IMR-90 (cell line): Measurements from ENCODE around the gene NT5M. TPM values are rescaled to one million over a fixed set of nuclear protein-coding genes. Genes with fewer than 3 reads are reported as not detected.

Experiments used
- ATAC-seq: fragments of 200-7000 bp; cut with Tn5 transposase; 2 replicates; pipeline ENCODE4 v1.9.1; 2020; ENCODE audit warnings: low read depth, mild to moderate bottlenecking, moderate library complexity
- BruUV-seq: library from RNA; stranded (reverse); fragments of 400-500 nt; replicated peaks from 2 replicates; lab custom pipeline; 2021; lab: Mats Ljungman, UMichigan
- CTCF ChIA-PET: fragments of 300-600 bp; formaldehyde crosslinking; extraction: SDS; loops from one replicate; lab custom pipeline; 2021; ENCODE audit warnings: antibody characterized with exemption; lab: Yijun Ruan, JAX
- POLR2A ChIA-PET: fragments of 300-600 bp; sonication (Branson Sonifier 250); formaldehyde crosslinking; loops from one replicate; lab custom pipeline; 2022; ENCODE audit warnings: antibody characterized with exemption; ENCODE audit not compliant: unreplicated experiment; lab: Charles Lee
- DNase-seq: peaks from one replicate; pipeline ENCODE4 v3.0.0; 2013
- H2AFZ ChIP-seq: replicated peaks from 2 replicates; pipeline ENCODE3; 2013; ENCODE audit warnings: low read length, mild to moderate bottlenecking; ENCODE audit not compliant: poor library complexity
- H2AK5ac ChIP-seq: 2 replicates; pipeline ENCODE4 v1.6.1; 2013; ENCODE audit warnings: low read depth, low read length, inconsistent platforms
- H2AK9ac ChIP-seq: replicated peaks from 2 replicates; pipeline ENCODE3; 2013; ENCODE audit warnings: mild to moderate bottlenecking, low read depth, low read length, moderate library complexity; ENCODE audit not compliant: poor library complexity
- H2BK120ac ChIP-seq: 2 replicates; pipeline ENCODE4 v1.6.1; 2013; ENCODE audit warnings: low read depth, low read length, inconsistent platforms
- H2BK15ac ChIP-seq: 3 replicates; pipeline ENCODE4 v1.6.1; 2013; ENCODE audit warnings: low read depth, low read length, inconsistent platforms
- H2BK20ac ChIP-seq: 2 replicates; pipeline ENCODE4 v1.6.1; 2013; ENCODE audit warnings: low read depth, mild to moderate bottlenecking, inconsistent platforms, low read length, moderate library complexity
- H2BK5ac ChIP-seq: 2 replicates; pipeline ENCODE4 v1.6.1; 2013; ENCODE audit warnings: mild to moderate bottlenecking, low read depth, low read length, inconsistent platforms; ENCODE audit not compliant: poor library complexity, severe bottlenecking
- H3K14ac ChIP-seq: replicated peaks from 2 replicates; pipeline ENCODE4 v1.6.1; 2013; ENCODE audit warnings: low read depth, low read length, inconsistent platforms
- H3K18ac ChIP-seq: 2 replicates; pipeline ENCODE4 v1.6.1; 2013; ENCODE audit warnings: low read depth, low read length, control low read depth
- H3K23ac ChIP-seq: 2 replicates; pipeline ENCODE4 v1.6.1; 2013; ENCODE audit warnings: low read depth, low read length, inconsistent platforms
- H3K27ac ChIP-seq: 2 replicates; pipeline ENCODE4 v1.5.1; 2013; ENCODE audit warnings: mild to moderate bottlenecking, control low read depth, low read length; ENCODE audit not compliant: insufficient read depth
- H3K27me3 ChIP-seq: 2 replicates; pipeline ENCODE4 v1.6.1; 2013; ENCODE audit warnings: low read length; ENCODE audit not compliant: control insufficient read depth, insufficient read depth
- H3K36me3 ChIP-seq: 2 replicates; pipeline ENCODE4 v1.6.1; 2013; ENCODE audit warnings: low read length, mixed read lengths; ENCODE audit not compliant: control insufficient read depth, insufficient read depth
- H3K4ac ChIP-seq: 2 replicates; pipeline ENCODE4 v1.6.1; 2013; ENCODE audit warnings: low read depth, low read length, inconsistent platforms
- H3K4me1 ChIP-seq: 2 replicates; pipeline ENCODE4 v1.6.1; 2013; ENCODE audit warnings: low read length, mixed read lengths; ENCODE audit not compliant: control insufficient read depth, insufficient read depth
- H3K4me2 ChIP-seq: 2 replicates; pipeline ENCODE4 v1.6.1; 2013; ENCODE audit warnings: low read depth, mild to moderate bottlenecking, control low read depth, low read length, moderate library complexity
- H3K4me3 ChIP-seq: 2 replicates; pipeline ENCODE4 v1.5.1; 2013; ENCODE audit warnings: low read depth, mild to moderate bottlenecking, control low read depth, low read length, moderate library complexity; ENCODE audit not compliant: insufficient read depth
- H3K56ac ChIP-seq: 2 replicates; pipeline ENCODE4 v1.6.1; 2013; ENCODE audit warnings: low read length, inconsistent platforms; ENCODE audit not compliant: insufficient read depth; ENCODE audit errors: extremely low read depth
- H3K79me1 ChIP-seq, 2 experiments: 2 replicates each; pipeline ENCODE4 v1.6.1; 2013; ENCODE audit warnings: low read length in 2 of 2, inconsistent platforms in 1 of 2, low read depth in 1 of 2
- H3K9ac ChIP-seq: 2 replicates; pipeline ENCODE4 v1.6.1; 2013; ENCODE audit warnings: low read depth, low read length, control low read depth
- H3K9me1 ChIP-seq: 2 replicates; pipeline ENCODE4 v1.6.1; 2013; ENCODE audit warnings: low read length, inconsistent platforms; ENCODE audit not compliant: insufficient read depth
- H3K9me3 ChIP-seq: 2 replicates; pipeline ENCODE4 v1.6.1; 2013; ENCODE audit warnings: low read length; ENCODE audit not compliant: control insufficient read depth, insufficient read depth
- H4K20me1 ChIP-seq: 2 replicates; pipeline ENCODE4 v1.6.1; 2013; ENCODE audit warnings: low read length, inconsistent platforms; ENCODE audit not compliant: insufficient read depth
- H4K5ac ChIP-seq: 2 replicates; pipeline ENCODE4 v1.6.1; 2013; ENCODE audit warnings: mild to moderate bottlenecking, low read depth, low read length, control low read depth
- H4K8ac ChIP-seq, 2 experiments: 2 replicates each; pipeline ENCODE4 v1.6.1; 2013; ENCODE audit warnings: low read depth in 2 of 2, low read length in 2 of 2, control low read depth in 1 of 2, inconsistent platforms in 1 of 2
- H4K91ac ChIP-seq: 2 replicates; pipeline ENCODE4 v1.6.1; 2013; ENCODE audit warnings: low read depth, low read length, inconsistent platforms; ENCODE audit not compliant: insufficient read depth
- BHLHE40 ChIP-seq: fragments of 150-350 bp; IDR thresholded peaks from 2 replicates; pipeline ENCODE4 v1.6.1; 2016; ENCODE audit warnings: mild to moderate bottlenecking, low read depth, low read length
- CEBPB ChIP-seq: IDR thresholded peaks from 2 replicates; pipeline ENCODE4 v1.6.1; 2012; ENCODE audit warnings: low read depth, low read length, improper control_type of control experiment
- CHD1 ChIP-seq: IDR thresholded peaks from 2 replicates; pipeline ENCODE4 v1.6.1; 2012; ENCODE audit warnings: low read depth, low read length, improper control_type of control experiment
- FOS ChIP-seq: fragments of 150-350 bp; IDR thresholded peaks from 2 replicates; pipeline ENCODE4 v1.6.1; 2016; ENCODE audit warnings: low read depth, low read length
- MAFK ChIP-seq: IDR thresholded peaks from 2 replicates; pipeline ENCODE4 v1.6.1; 2012; ENCODE audit warnings: low read depth, low read length, improper control_type of control experiment
- MAZ ChIP-seq: IDR thresholded peaks from 2 replicates; pipeline ENCODE4 v1.6.1; 2012; ENCODE audit warnings: low read depth, mild to moderate bottlenecking, low read length, improper control_type of control experiment, moderate library complexity, borderline replicate concordance
- MXI1 ChIP-seq: IDR thresholded peaks from 2 replicates; pipeline ENCODE4 v1.6.1; 2012; ENCODE audit warnings: low read depth, mild to moderate bottlenecking, low read length, moderate library complexity, borderline replicate concordance
- NFE2L2 ChIP-seq: fragments of 150-350 bp; IDR thresholded peaks from 2 replicates; pipeline ENCODE4 v1.6.1; 2016; ENCODE audit warnings: low read depth, mild to moderate bottlenecking, low read length
- POLR2A ChIP-seq: IDR thresholded peaks from 2 replicates; pipeline ENCODE4 v1.6.1; 2012; ENCODE audit warnings: mild to moderate bottlenecking, low read depth, low read length
- RFX5 ChIP-seq: IDR thresholded peaks from 2 replicates; pipeline ENCODE4 v1.8.0; 2012; ENCODE audit warnings: low read depth, mild to moderate bottlenecking, low read length, moderate library complexity
- SMC3 ChIP-seq: fragments of 150-350 bp; IDR thresholded peaks from 2 replicates; pipeline ENCODE4 v1.6.1; 2016; ENCODE audit warnings: low read depth, mild to moderate bottlenecking, antibody characterized with exemption, low read length, moderate library complexity
- WGBS, 2 experiments: methylation state at CpG; one replicate each; pipeline versions ENCODE4 v1.1.5 to v1.1.7; 2013; ENCODE audit warnings: missing lambda C conversion rate in 2 of 2; ENCODE audit not compliant: insufficient read length in 1 of 2; ENCODE audit errors: extremely low coverage in 2 of 2; 5-methylcytosine and 5-hydroxymethylcytosine counted together
- dilution Hi-C: fragments of 300-500 bp; cut with HindIII; formaldehyde crosslinking; loops from one replicate; pipeline ENCODE4 v1.14.3; 2018; ENCODE audit warnings: low sequenced_read_pairs; ENCODE audit not compliant: unreplicated experiment
- in situ Hi-C: fragments of 300-500 bp; cut with MboI; formaldehyde crosslinking; loops from 3 replicates; pipeline ENCODE4 v1.14.3; 2019; ENCODE audit warnings: low sequenced_read_pairs, inconsistent platforms, mixed read lengths
- intact Hi-C: fragments of 100-400 bp; cut with micrococcal nuclease; formaldehyde crosslinking; loops from 2 replicates; pipeline ENCODE4 v1.10.0; 2022
- polyA plus RNA-seq, 3 experiments: library from polyadenylated mRNA; depleted of rRNA; stranded (reverse); fragments of >200 nt; gene quantifications; 2 replicates each; pipeline ENCODE4 v1.2.3, GENCODE V29; 2012; ENCODE audit warnings: low replicate concordance in 1 of 3
- total RNA-seq: library from RNA; depleted of rRNA; stranded (reverse); fragments of >200 nt; gene quantifications from 2 replicates; pipeline ENCODE4 v1.2.3, GENCODE V29; 2012
- TF ChIP-seq, protein P1 (sequence below): conservative IDR thresholded peaks from 2 replicates; pipeline ENCODE4 v1.5.1; 2012; ENCODE audit warnings: mild to moderate bottlenecking, low read depth, low read length, improper control_type of control experiment
- TF ChIP-seq, protein P2 (sequence below): fragments of 150-350 bp; IDR thresholded peaks from 2 replicates; pipeline ENCODE4 v1.6.1; 2016; ENCODE audit warnings: low read depth, mild to moderate bottlenecking, low read length, moderate library complexity, borderline replicate concordance
- TF ChIP-seq, protein P3 (sequence below): fragments of 150-350 bp; IDR thresholded peaks from 2 replicates; pipeline ENCODE4 v1.6.1; 2017; ENCODE audit warnings: mild to moderate bottlenecking, antibody characterized with exemption, low read length, low read depth

The NT5M gene
- total and polyA plus RNA-seq, 2 of the 4 experiments (the other 2 are of a cell fraction): 0.18 to 0.32 TPM

DNA sequence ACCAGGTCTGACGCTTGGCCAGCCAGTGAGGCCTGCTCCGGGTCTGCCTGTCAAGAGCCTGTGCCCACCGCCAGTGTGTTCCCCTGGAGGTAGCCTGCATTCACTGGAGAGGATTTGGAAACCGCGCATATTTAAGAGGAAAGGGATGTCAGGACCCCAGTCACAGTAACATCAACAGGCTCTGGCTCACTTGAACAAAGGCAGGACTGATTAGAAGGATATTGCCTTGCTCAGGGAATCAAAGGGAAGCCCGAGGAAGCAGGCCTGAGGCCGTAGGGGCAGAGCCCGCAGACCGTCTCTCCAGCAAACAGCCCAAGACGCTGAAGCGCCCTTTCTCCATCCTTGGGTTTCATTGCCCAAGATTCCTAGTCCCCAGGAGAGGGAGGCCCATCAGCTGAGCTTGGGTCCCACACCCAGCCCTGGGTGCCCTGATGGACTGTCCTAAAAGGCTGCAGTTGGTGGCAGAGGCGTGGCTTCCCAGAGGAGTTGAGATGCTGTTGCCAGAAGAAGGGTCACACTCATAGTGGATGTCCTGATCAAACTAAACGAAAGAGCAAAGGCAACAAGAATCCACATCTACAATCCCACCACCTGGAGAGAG, 23.2 kb downstream of the NT5M start:
- peaks cover 6% of the 10 kb centered on the region for H3K27me3 ChIP-seq
- no peak overlapping the region for H2BK120ac ChIP-seq
- H2AFZ ChIP-seq: no peak overlapping the region
- no peak overlapping the region for H3K9ac ChIP-seq
- DNase-seq: no peak
- H3K9me3 ChIP-seq: no peaks in the 10 kb centered on the region
- ATAC-seq: no peak
- no peak overlapping the region for H3K4ac ChIP-seq
- no peak overlapping the region for H4K91ac ChIP-seq
- H2AK9ac ChIP-seq: no peak overlapping the region
- H2BK5ac ChIP-seq: no peak overlapping the region
- H4K8ac ChIP-seq: no peak overlapping the region
- in situ Hi-C loops (no loop called here), intact Hi-C loops (no loop called here), dilution Hi-C loops (no loop called here)
- H4K20me1 ChIP-seq: no peaks in the 10 kb centered on the region
- no peak overlapping the region for H3K56ac ChIP-seq
- H3K23ac ChIP-seq: no peak overlapping the region
- no peak overlapping the region for H2AK5ac ChIP-seq
- H3K4me1 ChIP-seq: no peaks in the 10 kb centered on the region
- 90% methylated on average over 9 of the region's 13 CpGs; no CpG with 5 or more reads in 1 of the 2 experiments for WGBS, 2 experiments
- TF ChIP-seq BHLHE40 (no peak), POLR2A (no peak), MXI1 (no peak), CEBPB (no peak), SMC3 (no peak), CHD1 (no peak), FOS (no peak), MAFK (no peak), RFX5 (no peak), NFE2L2 (no peak), MAZ (no peak)
- TF ChIP-seq, protein P1, sequence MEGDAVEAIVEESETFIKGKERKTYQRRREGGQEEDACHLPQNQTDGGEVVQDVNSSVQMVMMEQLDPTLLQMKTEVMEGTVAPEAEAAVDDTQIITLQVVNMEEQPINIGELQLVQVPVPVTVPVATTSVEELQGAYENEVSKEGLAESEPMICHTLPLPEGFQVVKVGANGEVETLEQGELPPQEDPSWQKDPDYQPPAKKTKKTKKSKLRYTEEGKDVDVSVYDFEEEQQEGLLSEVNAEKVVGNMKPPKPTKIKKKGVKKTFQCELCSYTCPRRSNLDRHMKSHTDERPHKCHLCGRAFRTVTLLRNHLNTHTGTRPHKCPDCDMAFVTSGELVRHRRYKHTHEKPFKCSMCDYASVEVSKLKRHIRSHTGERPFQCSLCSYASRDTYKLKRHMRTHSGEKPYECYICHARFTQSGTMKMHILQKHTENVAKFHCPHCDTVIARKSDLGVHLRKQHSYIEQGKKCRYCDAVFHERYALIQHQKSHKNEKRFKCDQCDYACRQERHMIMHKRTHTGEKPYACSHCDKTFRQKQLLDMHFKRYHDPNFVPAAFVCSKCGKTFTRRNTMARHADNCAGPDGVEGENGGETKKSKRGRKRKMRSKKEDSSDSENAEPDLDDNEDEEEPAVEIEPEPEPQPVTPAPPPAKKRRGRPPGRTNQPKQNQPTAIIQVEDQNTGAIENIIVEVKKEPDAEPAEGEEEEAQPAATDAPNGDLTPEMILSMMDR: no peak
- TF ChIP-seq, protein P2, sequence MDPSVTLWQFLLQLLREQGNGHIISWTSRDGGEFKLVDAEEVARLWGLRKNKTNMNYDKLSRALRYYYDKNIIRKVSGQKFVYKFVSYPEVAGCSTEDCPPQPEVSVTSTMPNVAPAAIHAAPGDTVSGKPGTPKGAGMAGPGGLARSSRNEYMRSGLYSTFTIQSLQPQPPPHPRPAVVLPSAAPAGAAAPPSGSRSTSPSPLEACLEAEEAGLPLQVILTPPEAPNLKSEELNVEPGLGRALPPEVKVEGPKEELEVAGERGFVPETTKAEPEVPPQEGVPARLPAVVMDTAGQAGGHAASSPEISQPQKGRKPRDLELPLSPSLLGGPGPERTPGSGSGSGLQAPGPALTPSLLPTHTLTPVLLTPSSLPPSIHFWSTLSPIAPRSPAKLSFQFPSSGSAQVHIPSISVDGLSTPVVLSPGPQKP: no peak
- TF ChIP-seq, protein P3, sequence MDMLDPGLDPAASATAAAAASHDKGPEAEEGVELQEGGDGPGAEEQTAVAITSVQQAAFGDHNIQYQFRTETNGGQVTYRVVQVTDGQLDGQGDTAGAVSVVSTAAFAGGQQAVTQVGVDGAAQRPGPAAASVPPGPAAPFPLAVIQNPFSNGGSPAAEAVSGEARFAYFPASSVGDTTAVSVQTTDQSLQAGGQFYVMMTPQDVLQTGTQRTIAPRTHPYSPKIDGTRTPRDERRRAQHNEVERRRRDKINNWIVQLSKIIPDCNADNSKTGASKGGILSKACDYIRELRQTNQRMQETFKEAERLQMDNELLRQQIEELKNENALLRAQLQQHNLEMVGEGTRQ: no peak
- no peak overlapping the region for H3K4me2 ChIP-seq
- H3K27ac ChIP-seq: no peak overlapping the region
- BruUV-seq: no TSS peak
- no peak overlapping the region for H2BK15ac ChIP-seq
- no peaks in the 10 kb centered on the region for H3K36me3 ChIP-seq
- H2BK20ac ChIP-seq: no peak overlapping the region
- no peak overlapping the region for H4K5ac ChIP-seq
- CTCF ChIA-PET: interaction anchor here (0.6 kb wide), 1 partner anchor 11 kb away, joined by 4 read pairs; no protein-coding TSS in a partner anchor
- no peaks in the 10 kb centered on the region for H3K9me1 ChIP-seq
- H3K14ac ChIP-seq: no peak overlapping the region
- H3K79me1 ChIP-seq: no peaks in the 10 kb centered on the region
- POLR2A ChIA-PET: no interaction called here
- H3K4me3 ChIP-seq: no peak overlapping the region
- H3K18ac ChIP-seq: no peak overlapping the region
